ENCODE data around the gene SHC4.

The SHC4 gene

GRCh38 chr15:48984811-48985352 lies 21.2 kb upstream of the SHC4 start:
- no peak for DNase-seq (ENCODE audit: low read depth in 1 of 2, low spot score in 1 of 2)
- TF ChIP-seq GABPA (IDR thresholded peaks at IDR 0.05; ENCODE audit: low read depth) (no peak), SPI1 (IDR thresholded peaks at IDR 0.05; ENCODE audit: borderline replicate concordance, low read depth) (no peak), POLR2AphosphoS5 (IDR thresholded peaks at IDR 0.05; ENCODE audit: low read depth) (no peak), CTCF (IDR thresholded peaks at IDR 0.05; ENCODE audit: insufficient read depth, low read length) (no peak)
- TF ChIP-seq, protein P1, sequence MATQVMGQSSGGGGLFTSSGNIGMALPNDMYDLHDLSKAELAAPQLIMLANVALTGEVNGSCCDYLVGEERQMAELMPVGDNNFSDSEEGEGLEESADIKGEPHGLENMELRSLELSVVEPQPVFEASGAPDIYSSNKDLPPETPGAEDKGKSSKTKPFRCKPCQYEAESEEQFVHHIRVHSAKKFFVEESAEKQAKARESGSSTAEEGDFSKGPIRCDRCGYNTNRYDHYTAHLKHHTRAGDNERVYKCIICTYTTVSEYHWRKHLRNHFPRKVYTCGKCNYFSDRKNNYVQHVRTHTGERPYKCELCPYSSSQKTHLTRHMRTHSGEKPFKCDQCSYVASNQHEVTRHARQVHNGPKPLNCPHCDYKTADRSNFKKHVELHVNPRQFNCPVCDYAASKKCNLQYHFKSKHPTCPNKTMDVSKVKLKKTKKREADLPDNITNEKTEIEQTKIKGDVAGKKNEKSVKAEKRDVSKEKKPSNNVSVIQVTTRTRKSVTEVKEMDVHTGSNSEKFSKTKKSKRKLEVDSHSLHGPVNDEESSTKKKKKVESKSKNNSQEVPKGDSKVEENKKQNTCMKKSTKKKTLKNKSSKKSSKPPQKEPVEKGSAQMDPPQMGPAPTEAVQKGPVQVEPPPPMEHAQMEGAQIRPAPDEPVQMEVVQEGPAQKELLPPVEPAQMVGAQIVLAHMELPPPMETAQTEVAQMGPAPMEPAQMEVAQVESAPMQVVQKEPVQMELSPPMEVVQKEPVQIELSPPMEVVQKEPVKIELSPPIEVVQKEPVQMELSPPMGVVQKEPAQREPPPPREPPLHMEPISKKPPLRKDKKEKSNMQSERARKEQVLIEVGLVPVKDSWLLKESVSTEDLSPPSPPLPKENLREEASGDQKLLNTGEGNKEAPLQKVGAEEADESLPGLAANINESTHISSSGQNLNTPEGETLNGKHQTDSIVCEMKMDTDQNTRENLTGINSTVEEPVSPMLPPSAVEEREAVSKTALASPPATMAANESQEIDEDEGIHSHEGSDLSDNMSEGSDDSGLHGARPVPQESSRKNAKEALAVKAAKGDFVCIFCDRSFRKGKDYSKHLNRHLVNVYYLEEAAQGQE (IDR thresholded peaks at IDR 0.05; ENCODE audit: insufficient replicate concordance, low read depth) = no peak
- H3K27me3 ChIP-seq (ENCODE audit: insufficient read depth, poor library complexity, severe bottlenecking) = no peaks in the 10 kb centered on the region
- no peak overlapping the region for H3K4me3 ChIP-seq (replicated peaks; ENCODE audit: insufficient read depth, low read length)
- H3K27ac ChIP-seq (replicated peaks) = no peak overlapping the region

- no peak overlapping the region for H3K27ac ChIP-seq (replicated peaks)
- no peak for TF ChIP-seq POLR2AphosphoS5 (IDR thresholded peaks at IDR 0.05; ENCODE audit: low read depth)
- no peak overlapping the region for H3K4me3 ChIP-seq (replicated peaks; ENCODE audit: insufficient read depth, low read length)
- H3K27me3 ChIP-seq (ENCODE audit: insufficient read depth, poor library complexity, severe bottlenecking) = no peaks in the 10 kb centered on the region
- DNase-seq (ENCODE audit: low read depth in 1 of 2, low spot score in 1 of 2) = no peak
Measured at GRCh38 chr15:48984021-48984710, 20.4 kb upstream of the SHC4 start.

DNA sequence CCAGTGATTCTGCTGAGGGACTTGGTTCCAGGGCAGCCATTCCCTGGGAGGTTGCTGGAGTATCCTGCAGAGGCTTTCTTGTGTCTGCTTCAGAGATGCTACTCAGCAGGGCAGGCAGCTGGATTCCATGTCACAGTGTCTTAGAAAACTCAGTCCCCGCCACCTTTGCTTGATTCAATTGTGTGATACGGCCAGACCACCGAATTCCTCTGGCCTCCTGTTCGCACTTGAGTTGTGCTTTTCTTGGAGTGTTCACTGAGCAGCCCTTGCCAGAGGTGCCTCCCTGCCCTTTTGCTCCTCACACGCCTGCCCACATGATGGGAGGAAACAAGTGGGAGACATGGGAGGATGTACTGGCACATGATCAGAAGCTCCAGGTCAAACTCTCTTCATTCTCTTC lies 19.6 kb upstream of the SHC4 start:
- Histone ChIP-seq H3K27me3 (ENCODE audit: insufficient read depth, poor library complexity, severe bottlenecking) (no peaks in the 10 kb centered on the region), H3K4me3 (replicated peaks; ENCODE audit: insufficient read depth, low read length) (no peak overlapping the region), H3K27ac (replicated peaks) (no peak overlapping the region)
- no peak for TF ChIP-seq SPI1 (IDR thresholded peaks at IDR 0.05; ENCODE audit: borderline replicate concordance, low read depth)
- TF ChIP-seq, protein P1 (IDR thresholded peaks at IDR 0.05; ENCODE audit: insufficient replicate concordance, low read depth) = no peak
- DNase-seq (ENCODE audit: low read depth in 1 of 2, low spot score in 1 of 2) = no peak

GRCh38 chr15:48981941-48982340 lies 18.2 kb upstream of the SHC4 start:
- TF ChIP-seq SPI1 (IDR thresholded peaks at IDR 0.05; ENCODE audit: borderline replicate concordance, low read depth) (no peak), GABPA (IDR thresholded peaks at IDR 0.05; ENCODE audit: low read depth) (no peak), POLR2AphosphoS5 (IDR thresholded peaks at IDR 0.05; ENCODE audit: low read depth) (no peak), CTCF (IDR thresholded peaks at IDR 0.05; ENCODE audit: insufficient read depth, low read length) (no peak)
- TF ChIP-seq, protein P1 (IDR thresholded peaks at IDR 0.05; ENCODE audit: insufficient replicate concordance, low read depth) = no peak
- no peak for DNase-seq (ENCODE audit: low read depth in 1 of 2, low spot score in 1 of 2)
- H3K27ac ChIP-seq (replicated peaks) = no peak overlapping the region
- H3K4me3 ChIP-seq (replicated peaks; ENCODE audit: insufficient read depth, low read length) = no peak overlapping the region
- H3K27me3 ChIP-seq (ENCODE audit: insufficient read depth, poor library complexity, severe bottlenecking) = no peaks in the 10 kb centered on the region
